HT-29 (cell line): ENCODE data around the gene NEURL2. TPM values are rescaled to one million over a fixed set of nuclear protein-coding genes. Genes with fewer than 3 reads are reported as not detected.

Experiments
- DNase-seq: peaks from one replicate; pipeline ENCODE4 v3.0.0-alpha.2; 2015; ENCODE audit warnings: low spot score
- total RNA-seq: library from RNA; depleted of rRNA; stranded (reverse); fragments of >200 nt; shearing (Covaris generic); gene quantifications from 2 replicates; pipeline ENCODE4 v1.2.3, GENCODE V29; 2014

The NEURL2 gene
- total RNA-seq, 1 experiment from 2014 or later: 11.4 TPM

DNA sequence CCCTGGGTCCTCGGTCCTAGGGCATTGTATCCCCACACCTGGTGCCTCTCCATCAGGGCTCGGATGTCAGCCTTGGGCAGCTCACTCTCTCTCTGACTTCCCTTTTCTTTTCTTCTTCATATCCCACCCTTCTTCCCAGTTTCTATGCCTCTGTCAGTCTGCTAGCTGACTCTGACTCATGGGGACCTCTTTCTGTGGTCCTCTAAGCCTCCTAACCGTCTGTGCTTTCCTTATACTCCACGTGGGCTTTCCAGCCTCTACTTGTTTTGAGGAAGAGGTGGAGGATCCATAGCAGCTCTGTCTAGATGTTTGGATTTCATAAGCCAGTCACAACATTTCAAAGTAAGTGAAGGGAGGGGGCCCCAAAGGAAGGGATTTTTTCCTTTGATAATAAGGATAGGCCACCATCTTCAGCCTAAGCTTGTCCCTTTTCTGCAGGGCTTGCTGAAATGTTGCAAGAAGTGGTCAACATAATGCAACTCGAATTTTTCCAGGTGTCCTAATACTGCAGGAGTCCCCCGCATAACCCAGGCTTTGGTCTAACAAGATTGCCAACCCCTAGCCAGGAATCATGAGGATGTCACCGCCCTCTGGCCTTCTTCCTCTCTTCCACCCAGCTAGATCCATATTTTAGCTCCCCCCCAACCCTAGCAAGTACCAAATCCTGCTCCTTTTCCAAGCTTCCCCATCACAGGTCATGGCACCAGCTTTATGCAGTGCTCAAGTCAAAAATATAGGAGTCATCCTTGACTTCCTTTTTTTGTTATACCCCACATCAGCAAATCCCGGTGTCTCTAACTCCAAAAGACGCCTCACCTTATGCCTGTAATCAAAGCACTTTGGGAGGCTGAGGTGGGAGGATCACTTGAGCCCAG lies 29.7 kb upstream of the NEURL2 start:
- DNase-seq: no peak

DNA sequence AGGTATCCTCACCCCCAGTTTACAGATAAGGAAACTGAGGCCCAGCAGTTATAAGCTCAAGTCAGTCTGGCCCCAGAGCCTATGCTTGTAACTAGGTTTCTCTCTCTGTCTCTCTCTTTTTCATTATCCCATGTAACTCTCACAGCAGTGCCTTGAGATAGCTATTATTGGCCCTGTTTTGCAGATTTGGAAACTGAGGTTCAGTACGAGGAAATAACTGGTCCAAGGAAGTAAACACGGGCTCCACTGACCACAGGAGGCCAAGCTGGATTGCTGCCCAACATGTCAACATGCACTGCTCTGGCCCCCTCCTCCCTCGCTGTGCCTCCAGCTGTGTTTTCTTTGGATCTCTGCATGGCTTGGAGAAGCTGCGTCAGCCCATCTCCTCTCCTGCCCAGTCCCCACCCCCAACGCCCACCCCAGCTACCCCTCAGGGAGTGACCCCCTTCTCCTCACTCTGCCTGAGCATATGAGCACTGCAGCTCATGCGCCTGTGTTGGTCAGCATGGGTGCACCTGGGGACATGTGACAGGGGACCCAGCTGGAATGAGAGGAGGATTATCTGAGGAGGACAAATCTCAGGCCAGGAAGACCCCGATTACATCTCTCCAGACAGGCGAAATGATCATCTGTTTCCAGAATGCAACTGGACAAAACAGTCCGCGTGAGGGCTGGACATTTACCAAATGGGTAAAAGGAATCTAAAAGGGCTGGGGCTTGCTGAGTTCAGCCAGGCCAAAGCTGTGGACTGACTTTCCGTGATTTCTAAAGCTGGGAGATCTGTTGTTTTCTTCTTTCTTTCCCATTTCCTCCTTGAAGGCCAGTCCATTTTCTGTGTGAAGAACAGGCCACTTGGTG lies 28.8 kb upstream of the NEURL2 start:
- no peak for DNase-seq

DNA sequence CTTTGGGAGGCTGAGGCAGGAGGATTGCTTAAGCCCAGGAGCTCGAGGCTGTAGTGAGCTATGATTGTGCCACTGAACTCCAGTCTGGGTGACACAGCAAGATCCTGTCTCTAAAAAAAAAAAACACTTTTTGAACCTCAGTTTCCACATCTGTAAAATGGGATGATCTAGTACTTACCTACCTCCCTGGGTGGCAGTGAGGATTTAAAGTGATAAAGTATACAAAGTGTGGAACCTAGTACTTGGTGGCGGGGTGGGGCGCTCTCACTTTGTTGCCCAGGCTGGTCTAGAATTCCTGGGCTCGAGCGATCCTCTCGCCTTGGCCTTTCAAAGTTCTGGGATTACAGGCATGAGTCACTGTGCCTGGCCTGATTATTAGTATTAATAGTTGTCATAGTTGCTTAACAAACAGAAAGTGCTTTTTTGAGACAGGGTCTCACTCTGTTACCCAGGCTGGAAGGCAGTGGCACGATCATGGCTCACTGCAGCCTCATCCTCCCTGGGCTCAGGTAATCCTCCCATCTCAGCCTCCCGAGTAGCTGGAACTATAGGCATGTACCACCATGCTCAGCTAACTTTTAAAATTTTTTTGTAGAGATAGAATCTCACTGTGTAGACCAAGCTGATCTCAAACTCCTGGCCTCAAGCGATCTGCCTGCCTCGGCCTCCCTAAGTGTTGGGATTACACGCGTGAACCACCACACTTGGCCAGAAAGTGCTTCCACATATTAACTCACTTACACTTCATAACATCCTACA lies 27.9 kb upstream of the NEURL2 start:
- no peak for DNase-seq

DNA sequence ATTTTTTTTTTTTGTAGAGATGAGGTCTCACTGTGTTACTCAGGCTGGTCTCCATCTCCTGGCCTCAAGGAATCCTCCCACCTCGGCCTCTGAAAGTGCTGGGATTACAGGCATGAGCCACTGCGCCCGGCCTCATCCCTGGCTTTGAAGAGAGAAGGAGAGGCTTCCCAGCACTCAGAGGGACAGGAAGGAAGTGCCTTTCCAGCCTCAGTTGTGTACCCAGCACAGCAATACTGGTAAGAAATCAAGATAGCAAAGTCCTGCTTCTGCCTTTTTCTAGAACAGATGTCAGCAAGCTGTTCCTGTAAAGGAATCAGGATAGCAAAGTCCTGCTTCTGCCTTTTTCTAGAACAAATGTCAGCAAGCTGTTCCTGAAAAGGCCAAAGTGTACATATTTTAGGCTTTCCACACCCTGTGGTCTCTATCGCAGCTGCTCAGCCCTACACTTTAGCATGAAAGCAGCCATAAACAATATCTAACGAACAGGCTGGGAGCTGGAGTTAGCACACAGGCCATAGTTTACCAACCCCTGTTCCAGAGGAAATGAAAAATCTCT lies 27.3 kb upstream of the NEURL2 start:
- no peak for DNase-seq

DNA sequence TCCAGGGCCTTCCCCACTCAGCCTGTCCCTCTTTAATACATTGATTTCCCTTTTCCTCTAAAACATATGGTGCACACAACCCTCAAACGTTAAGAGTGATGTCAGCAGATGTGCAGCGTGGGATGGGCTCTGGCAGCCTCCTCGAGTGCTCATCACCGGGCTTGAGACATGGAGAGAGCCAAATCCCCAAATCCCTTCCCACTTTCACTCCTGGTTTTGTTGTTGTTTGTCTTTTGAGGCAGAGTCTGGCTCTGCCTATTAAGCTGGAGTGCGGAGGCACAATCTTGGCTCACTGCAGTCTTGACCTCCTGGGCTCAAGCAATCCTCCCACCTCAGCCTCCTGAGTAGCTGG lies 26.8 kb upstream of the NEURL2 start:
- no peak for DNase-seq

DNA sequence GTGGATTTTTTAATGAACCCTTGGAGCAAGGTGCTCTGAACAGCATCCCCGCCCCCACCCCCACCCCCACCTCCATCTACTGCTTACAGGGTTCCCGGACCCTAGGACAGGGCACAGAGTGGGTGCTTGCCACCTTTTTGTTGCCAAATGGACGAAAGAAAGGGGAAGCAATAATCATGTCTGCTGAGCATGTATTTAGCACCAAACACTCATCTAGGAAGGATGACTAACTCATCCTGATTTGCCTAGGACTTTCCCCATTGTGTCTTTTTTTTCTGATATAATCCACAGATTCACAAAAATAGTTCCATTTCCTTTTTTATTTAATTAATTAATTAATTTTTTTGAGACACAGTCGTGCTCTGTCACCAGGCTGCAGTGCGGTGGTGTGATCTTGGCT lies 22.1 kb upstream of the NEURL2 start:
- no peak for DNase-seq

DNA sequence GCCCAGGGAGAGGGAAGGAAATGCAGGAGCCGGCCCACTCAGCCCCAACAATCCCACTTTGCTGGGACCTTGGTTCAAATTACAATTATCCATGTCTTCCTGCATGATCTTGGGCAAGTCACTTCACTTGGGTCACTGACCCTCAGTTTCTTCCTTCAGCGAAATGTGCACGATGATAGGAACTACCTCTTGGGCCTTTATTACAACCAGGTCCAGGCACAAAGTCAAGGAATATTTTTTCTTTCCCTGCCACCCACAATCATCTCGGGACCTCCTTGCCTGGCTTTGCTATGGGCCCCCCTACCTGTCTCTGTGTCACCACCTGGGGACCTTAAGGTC lies 21.3 kb upstream of the NEURL2 start:
- no peak for DNase-seq

DNA sequence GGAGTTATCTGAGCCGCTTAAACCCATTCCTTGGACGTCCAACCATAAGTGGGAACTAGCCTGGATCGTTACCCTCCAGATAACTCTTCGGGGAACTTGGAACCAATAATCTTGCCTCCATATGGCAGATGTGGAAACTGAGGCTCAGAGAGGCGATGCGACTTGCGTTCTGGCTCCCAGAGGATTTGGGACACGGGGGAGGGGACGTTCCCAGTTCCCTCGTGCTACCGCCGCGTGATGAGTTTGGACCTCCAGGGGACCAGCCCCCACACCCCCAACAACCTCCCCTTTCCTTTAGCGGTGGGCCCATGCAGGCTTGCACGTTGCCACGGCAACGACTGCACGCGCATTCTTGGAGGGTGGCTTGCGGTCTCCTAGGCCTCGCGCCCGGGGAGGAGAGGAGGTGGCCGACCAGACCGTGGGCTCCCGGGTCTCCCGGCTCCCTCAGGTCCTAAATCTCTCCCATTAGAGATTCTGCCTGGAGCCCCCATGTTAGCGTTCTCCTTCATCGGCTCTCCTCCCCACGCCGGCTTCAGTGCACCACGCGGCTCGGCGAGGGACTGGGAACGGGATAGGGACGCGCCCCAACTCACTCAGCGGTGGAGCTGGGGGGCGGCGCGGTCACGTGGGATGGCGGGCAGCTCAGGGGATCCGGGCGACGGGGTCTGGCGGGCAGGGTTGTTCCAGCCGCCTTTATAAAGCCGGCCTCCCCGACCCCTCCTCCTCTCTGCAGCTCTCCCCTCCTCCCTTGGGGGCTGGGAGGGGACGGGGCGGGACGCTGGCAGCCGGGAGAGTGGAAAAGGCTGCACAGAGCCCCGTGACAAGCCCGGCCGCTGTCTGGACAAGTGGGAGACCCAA lies 20.7 kb upstream of the NEURL2 start, which contains the start of gene PLTP:
Gene PLTP (minus strand): TSS at position 670 of the 858 bp plus-strand sequence. CDS start 703 bp downstream, outside the sequence.
- DNase-seq: no peak

DNA sequence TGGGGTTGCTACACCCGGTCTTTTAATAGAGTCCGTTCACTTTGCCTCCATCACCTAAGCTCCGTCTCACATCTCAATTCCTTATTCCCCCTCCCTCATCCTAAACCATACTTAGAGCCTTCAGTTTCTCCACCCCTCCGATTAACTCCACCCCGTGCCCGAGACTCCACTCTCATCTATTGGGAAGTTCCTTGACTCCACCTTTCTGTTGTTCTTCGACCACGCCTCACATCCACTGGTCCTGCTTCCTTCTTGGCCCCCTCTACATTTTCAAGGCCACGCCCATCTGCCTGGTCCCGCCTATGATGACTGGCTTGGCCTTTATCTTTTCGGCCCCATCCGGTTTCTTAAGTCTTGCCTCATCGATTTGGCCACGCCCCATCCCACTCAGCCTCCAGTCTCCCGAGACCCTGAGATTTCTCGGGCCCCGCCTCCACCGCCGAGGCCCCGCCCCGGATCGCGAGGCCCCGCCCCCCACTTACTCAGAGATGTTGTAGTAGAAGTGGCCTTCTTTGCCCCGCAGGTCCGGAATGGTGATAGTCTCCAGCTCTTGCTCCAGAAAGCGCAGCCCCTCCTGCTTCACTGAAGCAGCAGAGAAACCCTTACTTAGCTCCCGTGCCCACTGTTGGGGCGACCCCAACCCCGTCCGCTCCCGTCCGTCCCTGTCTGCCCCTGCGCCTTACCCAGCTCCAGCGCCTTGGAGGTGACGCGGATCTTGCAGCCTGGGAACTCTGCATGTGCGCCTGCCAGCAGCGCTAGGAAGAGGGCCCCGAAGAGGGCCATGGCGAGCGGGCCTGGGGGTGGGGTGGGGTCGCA lies 19.9 kb upstream of the NEURL2 start:
- peak; percentile 94 for DNase-seq

DNA sequence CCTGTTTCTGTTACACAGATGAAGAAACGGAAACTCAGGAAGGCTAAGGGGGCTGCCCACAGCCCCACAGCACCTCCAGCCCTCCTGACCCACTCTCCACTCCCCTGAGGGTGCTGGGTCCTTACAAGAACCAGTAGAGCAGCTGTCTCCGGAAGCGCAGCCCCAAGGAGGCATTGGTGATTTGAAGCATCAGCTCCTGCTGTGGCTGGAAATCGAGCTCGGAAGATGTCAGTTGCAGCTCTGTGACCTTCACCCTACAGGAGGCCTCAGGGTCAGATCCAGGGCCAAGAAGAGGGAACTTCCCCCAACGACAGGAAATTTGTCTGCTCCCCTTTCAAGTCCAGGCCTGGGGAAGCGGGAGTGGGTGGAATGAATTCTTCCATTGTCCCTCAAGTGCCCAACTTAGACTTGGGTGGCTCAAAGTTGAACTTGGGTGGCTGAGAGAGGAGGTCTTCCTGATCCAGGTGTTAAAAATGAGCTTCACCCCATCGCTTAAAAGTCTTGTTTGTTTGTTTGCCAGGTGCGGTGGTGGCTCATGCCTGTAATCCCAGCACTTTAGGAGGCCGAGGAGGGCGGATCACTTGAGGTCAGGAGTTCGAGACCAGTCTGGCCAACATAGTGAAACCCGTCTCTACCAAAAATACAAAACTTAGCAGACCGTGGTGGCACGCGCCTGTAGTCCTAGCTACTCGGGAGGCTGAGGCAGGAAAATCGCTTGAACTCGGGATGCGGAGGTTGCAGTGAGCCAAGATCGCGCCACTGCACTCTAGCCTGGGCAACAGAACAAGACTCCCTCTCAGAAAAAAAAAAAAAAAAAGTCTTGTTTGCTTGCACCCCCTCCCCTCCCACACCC lies 19.0 kb upstream of the NEURL2 start:
- DNase-seq: no peak

DNA sequence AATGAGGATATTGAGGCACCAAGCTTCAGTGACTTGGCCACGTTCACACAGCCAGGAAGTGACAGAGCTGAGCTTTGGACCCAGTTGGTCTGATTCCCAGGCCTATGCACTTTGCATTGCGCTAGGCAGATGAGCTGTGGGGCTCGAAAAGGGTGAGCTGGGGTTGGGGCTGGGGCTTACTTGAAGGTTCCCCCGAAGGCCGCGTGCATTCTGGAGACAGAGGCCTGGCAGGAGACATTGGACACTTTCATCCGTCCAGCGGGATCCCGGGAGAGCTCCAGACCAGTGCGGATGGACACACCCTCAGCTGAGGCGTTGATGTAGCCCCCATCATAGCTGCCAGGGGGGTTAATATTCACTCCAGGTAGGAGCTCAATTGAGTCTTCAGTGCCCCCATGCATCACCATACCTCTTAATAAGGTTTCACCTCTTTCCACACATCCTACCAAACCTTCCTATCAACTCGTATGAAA lies 18.4 kb upstream of the NEURL2 start:
- no peak for DNase-seq

DNA sequence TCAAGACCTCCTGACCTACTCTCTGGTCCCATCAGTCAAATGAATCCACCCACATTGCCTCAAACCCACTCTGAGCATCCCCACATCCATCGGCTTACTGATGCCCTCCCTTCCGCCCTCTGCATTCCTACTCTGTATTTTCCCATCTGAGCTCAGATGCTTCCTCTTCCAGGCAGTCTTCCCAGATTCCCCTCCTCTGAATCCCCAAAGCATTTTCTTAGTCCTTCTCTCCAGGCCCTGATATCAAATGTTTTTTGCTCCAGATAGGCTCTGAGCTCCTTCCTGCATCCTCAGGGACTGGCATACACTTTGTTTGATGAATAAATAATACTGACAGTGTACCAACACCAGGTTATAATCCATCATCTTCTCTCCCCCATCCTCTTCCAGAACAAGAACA lies 17.1 kb upstream of the NEURL2 start:
- DNase-seq: no peak

DNA sequence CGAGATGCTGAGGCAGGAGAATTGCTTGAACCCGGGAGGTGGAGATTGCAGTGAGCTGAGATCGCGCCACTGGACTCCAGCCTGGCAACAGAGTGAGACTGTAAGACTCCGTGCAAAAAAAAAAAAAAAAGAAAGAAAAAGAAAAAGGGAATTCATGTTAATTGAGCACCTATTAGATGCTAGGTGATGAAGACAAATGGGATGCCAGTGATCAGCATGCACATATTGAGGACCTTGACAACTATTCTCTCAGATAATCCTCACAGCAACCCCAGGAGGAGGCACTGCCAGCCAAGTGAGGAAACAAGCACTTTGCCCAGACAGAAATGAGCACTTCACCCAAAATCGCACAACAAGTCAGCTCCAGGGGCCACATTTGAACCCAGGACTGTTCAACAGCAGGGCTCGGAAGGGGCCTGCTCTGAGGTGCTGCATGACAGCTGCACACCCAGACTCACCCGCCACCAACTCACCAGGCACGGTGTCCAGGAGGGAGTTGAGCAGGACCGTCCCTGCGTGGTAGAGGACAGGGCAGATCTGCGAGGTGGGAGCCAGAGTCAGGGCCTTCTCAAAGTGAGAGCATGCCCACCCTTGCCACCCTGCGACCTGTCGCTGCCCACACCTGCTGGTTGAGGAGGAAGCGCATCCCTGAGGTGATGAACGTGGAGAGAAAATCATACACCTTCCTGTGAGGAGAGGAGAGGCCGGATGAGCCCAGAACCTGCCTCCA lies 16.4 kb upstream of the NEURL2 start:
- no peak for DNase-seq

DNA sequence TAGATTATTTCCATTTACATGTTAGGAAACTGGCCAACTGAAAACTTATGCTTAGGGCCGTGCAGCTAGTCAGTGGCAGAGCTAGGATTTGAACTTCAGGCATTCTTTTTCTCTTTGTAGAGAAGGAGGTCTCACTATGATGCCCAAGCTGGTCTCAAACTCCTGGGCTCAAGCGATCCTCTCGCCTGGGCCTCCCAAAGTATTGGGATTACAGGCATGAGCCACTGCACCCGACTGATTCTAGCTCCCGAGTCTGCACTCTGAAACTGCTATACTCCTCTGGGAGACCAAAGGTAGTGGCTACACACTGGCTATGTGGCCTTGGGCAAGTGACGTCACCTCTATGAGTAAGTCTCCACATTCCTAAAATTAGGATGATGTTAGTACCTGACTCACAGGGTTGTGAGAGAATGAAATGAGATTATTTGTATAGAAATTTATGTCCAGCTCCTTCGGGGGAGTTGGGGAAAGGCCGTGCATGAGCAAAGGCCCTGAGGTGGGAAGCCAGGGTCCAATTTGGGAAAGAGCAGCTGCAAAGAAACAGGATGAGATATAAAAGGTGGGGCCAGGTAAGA lies 14.6 kb upstream of the NEURL2 start:
- no peak for DNase-seq

DNA sequence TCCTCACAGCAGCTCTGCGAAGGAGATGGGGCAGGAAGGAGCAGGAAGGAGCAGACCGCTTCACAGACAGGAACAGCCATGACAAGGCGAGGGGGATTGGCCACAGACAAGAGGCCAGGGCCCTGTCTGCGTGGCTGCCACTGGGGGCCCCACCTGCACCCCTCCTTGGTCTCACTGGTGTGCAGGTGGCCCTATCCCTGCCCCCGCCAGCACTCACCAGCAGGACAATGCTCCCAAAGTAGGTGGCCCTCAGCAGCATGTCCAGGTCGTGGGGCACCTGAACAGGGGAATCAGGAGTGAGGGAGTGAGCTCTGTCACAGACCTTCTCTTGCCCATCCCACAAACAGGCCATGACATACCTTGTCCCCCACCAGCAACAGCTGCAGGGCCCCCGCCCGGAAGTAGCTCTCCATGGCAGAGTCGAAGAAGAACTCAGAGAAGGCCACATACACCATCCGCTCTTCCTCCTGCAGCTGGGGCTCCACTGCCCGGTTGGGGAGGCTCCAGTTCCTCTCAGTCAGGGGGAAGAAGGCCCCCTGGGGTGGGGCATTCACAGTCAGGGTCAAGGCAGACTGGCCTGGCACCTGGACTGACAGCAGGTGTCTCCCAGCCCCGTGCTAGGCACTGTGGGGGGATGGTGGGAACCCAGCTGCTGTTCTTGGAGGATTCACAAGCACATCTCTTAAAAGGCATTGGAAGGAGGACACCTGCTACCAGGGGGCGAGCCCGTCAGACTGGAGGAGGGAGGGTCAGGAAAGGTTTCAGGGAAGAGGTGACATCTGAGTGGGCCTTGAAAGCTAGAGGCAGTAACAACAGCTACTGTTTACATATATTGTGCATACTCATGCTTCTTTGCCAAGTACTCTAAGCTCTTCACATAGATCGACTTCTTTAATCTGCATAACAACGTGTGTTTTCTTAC lies 13.8 kb upstream of the NEURL2 start:
- no peak for DNase-seq

DNA sequence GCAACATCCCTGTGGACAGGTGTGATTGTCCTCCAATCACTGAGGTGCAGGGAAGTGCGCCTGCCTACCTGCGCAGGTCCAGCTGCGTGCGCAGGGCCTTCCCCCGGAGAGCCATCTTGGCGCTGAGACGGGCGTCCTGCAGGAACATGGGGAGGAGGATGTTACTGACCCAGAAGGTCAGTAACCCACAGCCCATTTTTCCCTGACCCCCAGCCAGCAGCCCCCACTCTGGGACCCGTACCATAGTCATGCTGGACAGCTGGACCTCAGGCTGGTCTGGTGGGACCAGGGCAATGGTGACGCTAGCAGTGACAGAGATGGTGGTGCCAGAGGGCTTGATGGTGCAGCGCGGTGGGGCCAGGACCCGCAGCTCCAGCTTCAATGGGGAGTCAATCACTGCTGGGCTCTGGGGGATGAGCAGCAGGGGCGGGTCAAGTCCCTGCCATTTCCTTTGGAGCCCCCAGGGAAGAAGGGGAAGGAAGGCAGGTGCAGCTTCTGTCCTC lies 11.2 kb upstream of the NEURL2 start:
- no peak for DNase-seq
